ENCODE results near the gene CABCOCO1.

Gene CABCOCO1

GRCh38 chr10:61750943-61751471 is 88.3 kb downstream of the CABCOCO1 start:
- H3K9ac ChIP-seq (ENCODE audit: insufficient read length, low read depth): no peak overlapping the region
- no peaks in the 10 kb centered on the region for H3K4me1 ChIP-seq (ENCODE audit: insufficient read depth, insufficient read length)
- TF ChIP-seq YY1 (IDR thresholded peaks at IDR 0.05; ENCODE audit: insufficient read depth, insufficient read length) (no peak), ZNF274 (IDR thresholded peaks at IDR 0.05; ENCODE audit: low read depth, low read length) (no peak), SUZ12 (IDR thresholded peaks at IDR 0.05; ENCODE audit: extremely low read depth, insufficient read depth, insufficient read length) (no peak)
- no peaks in the 10 kb centered on the region for H3K36me3 ChIP-seq (ENCODE audit: insufficient read depth, insufficient read length, low read length)
- H3K9me3 ChIP-seq (ENCODE audit: insufficient read depth, low read length): no peaks in the 10 kb centered on the region
- peak; percentile 11 for DNase-seq (ENCODE audit: low read depth, low spot score)
- no peak overlapping the region for H3K4me3 ChIP-seq (ENCODE audit: insufficient read length, low read depth)
- no peaks in the 10 kb centered on the region for H3K27me3 ChIP-seq (ENCODE audit: insufficient read depth, insufficient read length)

GRCh38 chr10:61751599-61751998 is 88.9 kb downstream of the CABCOCO1 start:
- Histone ChIP-seq H3K4me3 (ENCODE audit: insufficient read length, low read depth) (no peak overlapping the region), H3K36me3 (ENCODE audit: insufficient read depth, insufficient read length, low read length) (no peaks in the 10 kb centered on the region), H3K9ac (ENCODE audit: insufficient read length, low read depth) (no peak overlapping the region), H3K27me3 (ENCODE audit: insufficient read depth, insufficient read length) (no peaks in the 10 kb centered on the region), H3K9me3 (ENCODE audit: insufficient read depth, low read length) (no peaks in the 10 kb centered on the region), H3K4me1 (ENCODE audit: insufficient read depth, insufficient read length) (no peaks in the 10 kb centered on the region)
- no peak for DNase-seq (ENCODE audit: low read depth, low spot score)
- no peak for TF ChIP-seq ZNF274 (IDR thresholded peaks at IDR 0.05; ENCODE audit: low read depth, low read length)

- Histone ChIP-seq H3K36me3 (ENCODE audit: insufficient read depth, insufficient read length, low read length) (no peaks in the 10 kb centered on the region), H3K27me3 (ENCODE audit: insufficient read depth, insufficient read length) (no peaks in the 10 kb centered on the region), H3K4me1 (ENCODE audit: insufficient read depth, insufficient read length) (no peaks in the 10 kb centered on the region), H3K4me3 (ENCODE audit: insufficient read length, low read depth) (no peak overlapping the region), H3K9ac (ENCODE audit: insufficient read length, low read depth) (no peak overlapping the region), H3K9me3 (ENCODE audit: insufficient read depth, low read length) (no peaks in the 10 kb centered on the region)
- no peak for TF ChIP-seq SUZ12 (IDR thresholded peaks at IDR 0.05; ENCODE audit: extremely low read depth, insufficient read depth, insufficient read length)
- TF ChIP-seq YY1 (IDR thresholded peaks at IDR 0.05; ENCODE audit: insufficient read depth, insufficient read length): no peak
- TF ChIP-seq ZNF274 (IDR thresholded peaks at IDR 0.05; ENCODE audit: low read depth, low read length): no peak
- no peak for DNase-seq (ENCODE audit: low read depth, low spot score)
Measured at GRCh38 chr10:61752111-61753011, 89.6 kb downstream of the CABCOCO1 start.

- Histone ChIP-seq H3K27me3 (ENCODE audit: insufficient read depth, insufficient read length) (no peaks in the 10 kb centered on the region), H3K9me3 (ENCODE audit: insufficient read depth, low read length) (no peaks in the 10 kb centered on the region), H3K36me3 (ENCODE audit: insufficient read depth, insufficient read length, low read length) (no peaks in the 10 kb centered on the region), H3K9ac (ENCODE audit: insufficient read length, low read depth) (no peak overlapping the region), H3K4me1 (ENCODE audit: insufficient read depth, insufficient read length) (no peaks in the 10 kb centered on the region), H3K4me3 (ENCODE audit: insufficient read length, low read depth) (no peak overlapping the region)
- no peak for TF ChIP-seq ZNF274 (IDR thresholded peaks at IDR 0.05; ENCODE audit: low read depth, low read length)
- no peak for TF ChIP-seq SUZ12 (IDR thresholded peaks at IDR 0.05; ENCODE audit: extremely low read depth, insufficient read depth, insufficient read length)
- no peak for TF ChIP-seq YY1 (IDR thresholded peaks at IDR 0.05; ENCODE audit: insufficient read depth, insufficient read length)
- DNase-seq (ENCODE audit: low read depth, low spot score): no peak
Measured at GRCh38 chr10:61753453-61753852, 90.7 kb downstream of the CABCOCO1 start.

- no peaks in the 10 kb centered on the region for H3K27me3 ChIP-seq (ENCODE audit: insufficient read depth, insufficient read length)
- TF ChIP-seq SUZ12 (IDR thresholded peaks at IDR 0.05; ENCODE audit: extremely low read depth, insufficient read depth, insufficient read length): no peak
- TF ChIP-seq ZNF274 (IDR thresholded peaks at IDR 0.05; ENCODE audit: low read depth, low read length): no peak
- TF ChIP-seq YY1 (IDR thresholded peaks at IDR 0.05; ENCODE audit: insufficient read depth, insufficient read length): no peak
- no peaks in the 10 kb centered on the region for H3K4me1 ChIP-seq (ENCODE audit: insufficient read depth, insufficient read length)
- H3K36me3 ChIP-seq (ENCODE audit: insufficient read depth, insufficient read length, low read length): no peaks in the 10 kb centered on the region
- DNase-seq (ENCODE audit: low read depth, low spot score): no peak
- no peak overlapping the region for H3K4me3 ChIP-seq (ENCODE audit: insufficient read length, low read depth)
- H3K9me3 ChIP-seq (ENCODE audit: insufficient read depth, low read length): no peaks in the 10 kb centered on the region
- no peak overlapping the region for H3K9ac ChIP-seq (ENCODE audit: insufficient read length, low read depth)
Measured at GRCh38 chr10:61754587-61755550, 92.1 kb downstream of the CABCOCO1 start.

GRCh38 chr10:61757001-61757400 is 94.3 kb downstream of the CABCOCO1 start:
- H3K9me3 ChIP-seq (ENCODE audit: insufficient read depth, low read length): no peaks in the 10 kb centered on the region
- no peak overlapping the region for H3K9ac ChIP-seq (ENCODE audit: insufficient read length, low read depth)
- H3K27me3 ChIP-seq (ENCODE audit: insufficient read depth, insufficient read length): no peaks in the 10 kb centered on the region
- no peaks in the 10 kb centered on the region for H3K4me1 ChIP-seq (ENCODE audit: insufficient read depth, insufficient read length)
- H3K36me3 ChIP-seq (ENCODE audit: insufficient read depth, insufficient read length, low read length): no peaks in the 10 kb centered on the region
- H3K4me3 ChIP-seq (ENCODE audit: insufficient read length, low read depth): no peak overlapping the region
- no peak for TF ChIP-seq SUZ12 (IDR thresholded peaks at IDR 0.05; ENCODE audit: extremely low read depth, insufficient read depth, insufficient read length)
- no peak for TF ChIP-seq YY1 (IDR thresholded peaks at IDR 0.05; ENCODE audit: insufficient read depth, insufficient read length)
- no peak for TF ChIP-seq ZNF274 (IDR thresholded peaks at IDR 0.05; ENCODE audit: low read depth, low read length)
- no peak for DNase-seq (ENCODE audit: low read depth, low spot score)

All from NT2/D1 (cell line).